Measurements from ENCODE around the gene SOHLH2. TPM values are rescaled to one million over a fixed set of nuclear protein-coding genes. Genes with fewer than 3 reads are reported as not detected.

Gene SOHLH2
- total RNA-seq, 1 donor from 2014 or later, result not detected

GRCh38 chr13:36174923-36175322 is 39.4 kb downstream of the SOHLH2 start:
- Mint-ChIP-seq H3K27me3 (ENCODE audit: unreplicated experiment) (no peaks in the 10 kb centered on the region), H3K36me3 (ENCODE audit: low read depth, unreplicated experiment) (no peaks in the 10 kb centered on the region), H3K4me3 (ENCODE audit: unreplicated experiment) (no peak overlapping the region), H3K27ac (ENCODE audit: unreplicated experiment) (no peak overlapping the region), H3K9me3 (ENCODE audit: unreplicated experiment) (no peaks in the 10 kb centered on the region), H3K4me1 (ENCODE audit: unreplicated experiment) (no peaks in the 10 kb centered on the region)
- TF ChIP-seq CTCF (IDR thresholded peaks at IDR 0.05; ENCODE audit: unreplicated experiment), result no peak
- no peak for DNase-seq (ENCODE audit: low spot score)

- TF ChIP-seq CTCF (IDR thresholded peaks at IDR 0.05; ENCODE audit: unreplicated experiment), result no peak
Measured at GRCh38 chr13:36173571-36174322, 40.6 kb downstream of the SOHLH2 start.

GRCh38 chr13:36166046-36166445 is 48.3 kb downstream of the SOHLH2 start:
- TF ChIP-seq CTCF (IDR thresholded peaks at IDR 0.05; ENCODE audit: unreplicated experiment), result no peak
- no peak for DNase-seq (ENCODE audit: low spot score)
- H3K27ac Mint-ChIP-seq (ENCODE audit: unreplicated experiment), result no peak overlapping the region
- H3K9me3 Mint-ChIP-seq (ENCODE audit: unreplicated experiment), result no peaks in the 10 kb centered on the region
- H3K4me1 Mint-ChIP-seq (ENCODE audit: unreplicated experiment), result no peaks in the 10 kb centered on the region
- no peaks in the 10 kb centered on the region for H3K36me3 Mint-ChIP-seq (ENCODE audit: low read depth, unreplicated experiment)
- H3K27me3 Mint-ChIP-seq (ENCODE audit: unreplicated experiment), result peaks cover 1% of the 10 kb centered on the region
- no peak overlapping the region for H3K4me3 Mint-ChIP-seq (ENCODE audit: unreplicated experiment)

More at GRCh38 chr13:36173571-36174322, 40.6 kb downstream of the SOHLH2 start:
- Mint-ChIP-seq H3K4me1 (ENCODE audit: unreplicated experiment) (no peaks in the 10 kb centered on the region), H3K27ac (ENCODE audit: unreplicated experiment) (no peak overlapping the region), H3K36me3 (ENCODE audit: low read depth, unreplicated experiment) (no peaks in the 10 kb centered on the region), H3K4me3 (ENCODE audit: unreplicated experiment) (no peak overlapping the region), H3K9me3 (ENCODE audit: unreplicated experiment) (no peaks in the 10 kb centered on the region), H3K27me3 (ENCODE audit: unreplicated experiment) (no peaks in the 10 kb centered on the region)
- no peak for DNase-seq (ENCODE audit: low spot score)

- Mint-ChIP-seq H3K27me3 (ENCODE audit: unreplicated experiment) (peaks cover 1% of the 10 kb centered on the region), H3K36me3 (ENCODE audit: low read depth, unreplicated experiment) (no peaks in the 10 kb centered on the region), H3K9me3 (ENCODE audit: unreplicated experiment) (no peaks in the 10 kb centered on the region), H3K4me3 (ENCODE audit: unreplicated experiment) (no peak overlapping the region), H3K4me1 (ENCODE audit: unreplicated experiment) (no peaks in the 10 kb centered on the region), H3K27ac (ENCODE audit: unreplicated experiment) (no peak overlapping the region)
- no peak for TF ChIP-seq CTCF (IDR thresholded peaks at IDR 0.05; ENCODE audit: unreplicated experiment)
- DNase-seq (ENCODE audit: low spot score), result no peak
Measured at GRCh38 chr13:36163809-36164308, 50.5 kb downstream of the SOHLH2 start.

- Mint-ChIP-seq H3K27me3 (ENCODE audit: unreplicated experiment) (peaks cover 1% of the 10 kb centered on the region), H3K9me3 (ENCODE audit: unreplicated experiment) (no peaks in the 10 kb centered on the region), H3K27ac (ENCODE audit: unreplicated experiment) (no peak overlapping the region), H3K4me1 (ENCODE audit: unreplicated experiment) (no peaks in the 10 kb centered on the region), H3K36me3 (ENCODE audit: low read depth, unreplicated experiment) (no peaks in the 10 kb centered on the region), H3K4me3 (ENCODE audit: unreplicated experiment) (no peak overlapping the region)
- DNase-seq (ENCODE audit: low spot score), result no peak
- no peak for TF ChIP-seq CTCF (IDR thresholded peaks at IDR 0.05; ENCODE audit: unreplicated experiment)
Measured at GRCh38 chr13:36163286-36163685, 51.1 kb downstream of the SOHLH2 start.

All from endothelial cell (in vitro differentiated cells).